ENCODE data around the gene FGD4.

Gene FGD4

GRCh38 chr12:32679920-32680237 lies 280.5 kb downstream of the FGD4 start:
- DNase-seq (ENCODE audit: low read depth) = no peak

- no peak for DNase-seq (ENCODE audit: low read depth)
Measured at GRCh38 chr12:32680787-32681186, 281.4 kb downstream of the FGD4 start.

GRCh38 chr12:32681272-32681671 lies 281.9 kb downstream of the FGD4 start:
- DNase-seq (ENCODE audit: low read depth) = no peak

GRCh38 chr12:32686340-32686739 lies 287.0 kb downstream of the FGD4 start:
- no peak for DNase-seq (ENCODE audit: low read depth)

GRCh38 chr12:32688786-32689185 lies 289.4 kb downstream of the FGD4 start:
- DNase-seq (ENCODE audit: low read depth) = no peak

GRCh38 chr12:32690927-32691326 lies 291.6 kb downstream of the FGD4 start:
- DNase-seq (ENCODE audit: low read depth) = no peak

GRCh38 chr12:32692358-32692757 lies 293.0 kb downstream of the FGD4 start:
- DNase-seq (ENCODE audit: low read depth) = no peak

- no peak for DNase-seq (ENCODE audit: low read depth)
Measured at GRCh38 chr12:32693036-32693435, 293.7 kb downstream of the FGD4 start.
